ENCODE data around the gene OVOL1.

Gene OVOL1

DNA sequence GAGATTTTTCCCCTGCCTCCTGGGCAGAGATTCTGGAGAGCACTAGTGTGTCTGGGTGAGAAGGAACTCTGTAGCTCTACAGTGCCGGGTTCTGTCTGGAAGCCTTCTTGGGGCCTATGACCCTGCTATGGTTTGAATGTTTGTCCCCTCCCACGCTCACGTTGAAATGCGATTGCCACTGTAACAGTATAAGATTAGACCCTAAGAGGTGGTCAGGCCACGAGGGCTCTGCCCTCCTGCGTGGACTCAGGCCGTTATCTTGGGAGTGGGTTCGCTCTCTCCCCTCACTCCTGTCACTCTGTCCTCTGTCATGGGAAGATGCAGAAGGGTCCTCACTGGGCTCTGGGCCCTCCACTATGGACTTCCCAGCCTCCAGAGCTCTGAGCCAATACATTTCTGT is 9.6 kb upstream of the OVOL1 start:
- in situ Hi-C loops (cut with MboI; ENCODE audit: low sequenced_read_pairs), result no loop called here

DNA sequence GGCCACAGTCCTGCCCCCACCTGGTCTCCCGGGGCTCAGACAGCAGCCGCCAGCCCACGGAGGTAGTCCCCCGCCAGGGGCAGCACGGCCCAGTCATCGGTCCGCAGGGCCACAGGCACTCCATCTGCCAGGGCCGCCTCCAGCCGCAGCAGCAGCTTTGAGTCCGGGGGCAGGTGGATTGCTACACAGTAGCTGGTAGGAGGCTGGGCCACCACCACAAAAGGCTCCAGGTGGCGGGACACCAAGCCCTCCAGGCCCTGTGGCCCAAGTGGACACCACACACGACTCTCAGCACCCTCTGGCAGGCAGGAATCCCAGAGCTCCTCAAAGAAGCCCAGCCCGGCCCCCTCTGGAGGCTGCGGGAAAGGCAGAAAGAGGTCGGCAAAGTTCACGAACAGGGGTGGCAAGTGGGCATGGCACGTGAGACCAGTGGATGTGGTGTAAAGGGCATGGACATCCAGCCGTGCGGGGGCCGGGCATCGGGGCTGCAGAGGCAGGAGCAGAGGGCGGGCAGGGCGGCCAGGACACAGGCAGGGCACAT is 9.0 kb upstream of the OVOL1 start:
- in situ Hi-C loops (cut with MboI; ENCODE audit: low sequenced_read_pairs), result no loop called here

DNA sequence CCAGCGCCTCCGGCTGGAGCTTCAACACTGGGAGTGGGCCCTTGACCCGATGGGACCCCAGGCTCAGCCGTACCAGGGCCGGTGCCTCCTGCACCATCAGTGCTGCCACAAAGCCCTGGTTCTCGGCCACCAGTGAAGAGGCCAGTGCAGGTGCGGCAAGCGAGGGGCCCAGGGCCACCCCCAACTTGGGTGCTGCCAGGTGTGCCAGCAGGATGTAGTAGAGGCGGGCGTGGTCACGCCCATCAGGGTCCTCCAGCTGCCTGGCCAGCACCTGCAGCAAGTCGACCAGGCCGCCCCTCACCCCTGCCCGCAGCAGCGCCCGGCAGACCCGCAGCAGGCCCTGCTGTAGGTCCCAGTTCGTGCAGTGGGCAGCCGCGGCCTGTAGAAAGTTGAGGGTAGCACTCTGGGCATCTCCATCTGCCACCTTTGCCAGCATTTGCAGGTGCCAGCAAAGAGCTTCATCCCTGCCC is 8.4 kb upstream of the OVOL1 start:
- in situ Hi-C loops (cut with MboI; ENCODE audit: low sequenced_read_pairs), result no loop called here

DNA sequence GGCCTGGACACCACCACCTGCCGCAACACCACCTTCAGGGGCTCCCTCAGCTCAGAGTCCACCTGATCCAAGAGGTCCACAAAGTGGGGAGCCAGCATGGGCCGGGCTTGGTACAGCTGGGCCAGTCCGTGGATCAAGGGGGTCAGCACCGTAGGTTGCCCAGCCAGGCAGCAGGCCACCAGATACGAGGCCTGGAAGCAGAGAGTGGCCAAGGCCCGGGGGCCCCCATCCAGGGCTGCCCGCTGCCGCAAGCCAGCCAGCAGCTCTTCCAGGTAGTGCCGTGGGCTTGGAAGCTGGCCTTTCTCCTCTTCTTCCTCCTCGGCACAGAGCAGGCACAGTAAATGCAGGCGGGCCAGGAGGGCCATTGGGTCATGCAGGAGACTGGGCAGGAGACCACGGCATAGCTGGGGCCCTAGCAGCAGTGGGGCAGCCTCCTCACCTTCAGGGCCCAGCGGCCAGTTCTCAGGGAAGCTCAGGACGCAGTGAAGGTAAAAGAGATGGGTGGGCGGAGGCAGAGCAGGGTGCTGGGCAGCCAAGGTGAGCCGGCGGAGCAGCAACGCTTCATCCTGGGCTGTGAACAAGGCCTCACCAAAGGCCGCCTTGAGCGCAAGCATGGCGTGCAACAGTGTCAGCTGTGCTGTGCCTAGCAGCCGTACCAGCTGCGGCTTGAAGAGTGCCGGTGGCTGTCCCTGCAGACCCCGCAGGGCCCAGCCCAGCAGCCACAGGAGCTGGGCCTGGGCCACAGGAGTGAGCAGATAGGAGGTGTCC is 7.8 kb upstream of the OVOL1 start:
- in situ Hi-C loops (cut with MboI; ENCODE audit: low sequenced_read_pairs), result no loop called here

DNA sequence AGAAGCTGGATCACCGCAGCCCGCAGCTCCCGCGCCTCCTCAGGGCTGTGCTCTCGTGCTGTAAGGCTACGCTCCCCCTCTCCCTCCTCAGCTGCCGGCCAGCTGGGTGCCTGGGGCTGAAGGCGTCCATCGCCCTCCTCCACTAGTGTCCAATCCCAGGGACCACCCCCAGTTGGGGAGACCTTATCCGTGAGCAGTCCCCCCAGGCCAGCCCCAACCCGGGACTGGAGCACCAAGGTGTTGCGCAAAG is 7.3 kb upstream of the OVOL1 start:
- in situ Hi-C loops (cut with MboI; ENCODE audit: low sequenced_read_pairs), result no loop called here

DNA sequence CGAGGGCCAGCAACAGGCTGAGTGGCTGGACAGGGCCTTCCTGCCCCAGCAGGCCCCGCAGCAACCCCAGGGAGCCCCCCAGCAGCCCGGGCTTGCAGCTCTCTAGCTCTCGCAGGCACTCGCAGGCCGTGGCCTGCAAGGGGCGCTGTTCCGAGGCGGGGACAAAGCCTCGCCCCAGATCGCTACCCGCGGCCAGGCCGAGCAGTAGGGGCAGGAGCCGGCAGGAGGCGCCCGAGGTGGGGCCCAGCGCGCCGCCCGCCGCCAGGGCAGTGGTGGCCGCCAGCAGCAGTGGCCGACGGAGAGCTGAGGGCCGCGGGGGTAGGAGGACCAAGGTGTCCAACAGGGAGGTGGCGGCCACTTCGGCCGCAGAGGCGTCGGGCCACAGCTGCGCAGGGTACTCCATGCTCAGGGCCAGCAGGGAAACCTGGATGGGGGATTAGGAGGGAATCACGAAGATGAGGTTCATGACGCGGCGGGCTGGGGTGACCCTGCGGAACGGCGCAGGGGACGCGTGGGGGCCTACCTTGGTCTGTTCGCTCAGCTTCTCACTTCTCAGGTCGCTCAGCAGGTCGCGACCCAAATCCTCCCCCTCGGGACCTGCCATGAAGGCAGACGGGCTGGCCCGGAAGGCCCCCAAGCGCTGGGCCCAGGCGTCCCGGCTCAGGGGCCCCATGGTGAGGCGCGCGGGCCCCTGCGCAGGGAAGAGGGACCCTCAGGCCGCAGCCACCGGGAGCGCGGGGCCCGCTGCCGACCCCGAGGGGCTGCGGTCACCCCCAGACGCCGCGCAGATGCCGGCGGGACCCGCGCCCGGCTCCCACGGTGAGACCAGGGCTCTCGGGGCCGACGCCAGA is 6.7 kb upstream of the OVOL1 start:
- in situ Hi-C loops (cut with MboI; ENCODE audit: low sequenced_read_pairs), result no loop called here

DNA sequence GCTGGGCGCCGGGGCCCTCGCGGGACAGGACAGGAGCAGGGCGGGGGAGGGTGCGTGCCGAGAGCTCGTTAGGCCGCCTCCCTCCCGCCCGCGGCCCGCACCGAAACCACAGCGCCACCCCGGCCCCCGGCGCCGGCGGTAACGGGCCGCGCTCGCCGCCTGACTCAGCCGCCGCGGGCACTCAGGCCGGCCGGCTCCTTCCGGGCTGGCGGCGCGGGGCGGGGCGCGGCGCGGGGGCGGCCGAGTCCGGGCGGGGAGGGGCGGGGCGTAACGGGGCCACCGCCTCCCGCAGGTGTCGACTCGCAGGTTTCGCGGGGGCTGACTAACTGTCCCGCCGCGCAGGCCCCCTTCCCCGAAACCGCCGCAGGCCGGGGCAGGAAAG is 6.1 kb upstream of the OVOL1 start, which contains the start of gene AP5B1:
TSS of gene AP5B1 (minus strand) at position 207 of the 382 bp plus-strand sequence. CDS start 385 bp downstream, outside the sequence.
- in situ Hi-C loops (cut with MboI; ENCODE audit: low sequenced_read_pairs), result no loop called here

DNA sequence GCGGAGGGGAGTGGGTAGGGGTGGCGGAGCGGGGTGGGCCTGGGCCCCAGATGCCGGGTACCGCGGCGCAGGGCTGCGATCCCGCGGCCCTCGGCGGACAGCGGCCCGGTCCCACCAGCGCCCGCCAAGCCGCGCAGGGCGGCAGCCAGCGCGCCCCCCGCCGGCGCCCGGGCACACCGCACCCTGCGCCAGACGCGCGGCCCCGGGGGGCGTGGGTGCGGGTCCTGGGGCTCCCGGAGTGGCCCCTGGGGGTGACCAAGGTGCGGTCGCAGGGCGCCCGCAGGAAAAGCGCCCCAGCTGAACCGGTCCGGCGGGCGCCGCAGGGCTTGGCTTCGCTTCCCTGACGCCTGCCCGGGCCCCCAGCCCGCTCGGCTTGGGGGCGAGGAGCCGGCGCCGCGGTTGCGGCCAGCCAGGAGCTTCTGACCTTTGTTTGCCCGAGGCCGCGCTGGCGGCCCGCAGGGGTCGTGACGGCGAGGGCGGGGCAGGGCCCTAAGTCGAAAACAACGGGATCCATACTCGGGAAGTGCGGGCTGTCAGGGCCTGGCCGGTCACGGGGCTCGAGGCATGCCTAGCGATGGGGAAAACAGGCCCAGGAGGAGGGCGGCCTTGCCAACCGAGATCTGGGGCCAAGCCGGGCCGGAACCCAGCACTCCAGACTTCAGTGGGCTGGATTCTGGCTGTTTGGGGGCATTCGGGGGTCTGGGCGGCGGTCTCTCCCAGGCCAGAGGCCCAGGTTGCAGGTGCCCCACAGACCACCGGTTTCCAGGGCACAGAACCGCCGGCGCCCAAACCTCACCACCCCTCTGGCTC is 5.5 kb upstream of the OVOL1 start:
- in situ Hi-C loops (cut with MboI; ENCODE audit: low sequenced_read_pairs), result no loop called here

DNA sequence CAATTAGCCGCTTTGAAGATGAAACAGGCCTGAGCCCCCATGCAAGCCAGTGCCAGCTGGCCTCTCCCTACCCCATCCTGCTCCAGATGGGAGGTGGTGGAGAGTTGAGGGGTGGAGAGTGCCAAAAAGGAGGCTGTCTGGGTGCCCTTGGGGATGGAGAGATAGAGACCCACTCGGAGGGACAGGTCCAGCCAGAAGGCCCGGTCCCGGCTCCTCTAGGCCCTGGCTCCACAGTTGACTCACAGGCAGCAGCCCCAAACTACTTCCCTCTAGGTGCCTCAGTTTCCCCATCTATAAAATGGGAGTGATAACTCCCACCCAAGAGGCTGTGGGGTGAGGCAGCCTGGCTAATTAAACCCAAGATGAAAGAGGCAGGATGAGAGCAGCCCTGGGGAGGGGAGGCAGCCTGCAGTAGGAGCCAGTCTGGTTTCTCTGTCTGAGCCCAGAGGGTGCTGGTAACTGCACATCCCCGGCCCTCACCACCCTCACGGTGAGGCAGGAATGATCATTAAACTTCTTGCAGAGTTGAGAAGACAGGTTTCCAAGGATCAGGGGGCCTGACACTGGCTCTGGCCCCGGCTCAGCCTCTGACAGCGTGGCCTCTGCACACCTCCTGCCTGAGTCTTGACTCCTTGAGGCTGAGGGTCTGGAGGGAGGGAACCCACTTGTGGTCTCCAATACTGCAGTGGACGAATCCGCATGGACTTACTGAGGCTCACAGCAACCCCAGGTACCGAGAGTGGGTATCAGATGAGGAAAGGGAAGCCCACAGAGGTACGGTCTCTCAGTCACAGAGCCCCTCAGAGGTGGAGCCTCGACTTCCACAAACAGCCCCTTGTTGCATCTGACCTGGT is 4.7 kb upstream of the OVOL1 start:
- in situ Hi-C loops (cut with MboI; ENCODE audit: low sequenced_read_pairs), result no loop called here

DNA sequence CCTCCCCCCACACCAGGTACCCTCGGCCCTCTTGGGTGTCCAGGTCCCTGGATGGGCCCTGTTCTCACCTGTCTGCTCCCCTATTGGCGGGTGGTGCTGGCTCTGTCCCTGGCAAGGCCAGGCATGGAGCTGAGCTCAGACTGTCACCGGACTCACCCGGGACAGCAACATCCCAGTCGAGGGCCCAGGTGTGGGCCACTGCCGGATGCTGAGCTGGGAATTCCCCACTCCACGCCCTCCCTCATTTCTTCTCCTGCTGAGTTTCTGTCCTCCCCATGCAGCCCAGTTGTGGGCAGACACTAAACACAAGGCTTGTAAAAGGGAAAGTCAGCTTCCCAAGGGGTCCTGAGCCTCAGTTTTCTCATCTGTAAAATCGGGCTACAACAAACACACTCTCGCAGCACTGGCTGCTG is 4.0 kb upstream of the OVOL1 start:
- in situ Hi-C loops (cut with MboI; ENCODE audit: low sequenced_read_pairs), result no loop called here

DNA sequence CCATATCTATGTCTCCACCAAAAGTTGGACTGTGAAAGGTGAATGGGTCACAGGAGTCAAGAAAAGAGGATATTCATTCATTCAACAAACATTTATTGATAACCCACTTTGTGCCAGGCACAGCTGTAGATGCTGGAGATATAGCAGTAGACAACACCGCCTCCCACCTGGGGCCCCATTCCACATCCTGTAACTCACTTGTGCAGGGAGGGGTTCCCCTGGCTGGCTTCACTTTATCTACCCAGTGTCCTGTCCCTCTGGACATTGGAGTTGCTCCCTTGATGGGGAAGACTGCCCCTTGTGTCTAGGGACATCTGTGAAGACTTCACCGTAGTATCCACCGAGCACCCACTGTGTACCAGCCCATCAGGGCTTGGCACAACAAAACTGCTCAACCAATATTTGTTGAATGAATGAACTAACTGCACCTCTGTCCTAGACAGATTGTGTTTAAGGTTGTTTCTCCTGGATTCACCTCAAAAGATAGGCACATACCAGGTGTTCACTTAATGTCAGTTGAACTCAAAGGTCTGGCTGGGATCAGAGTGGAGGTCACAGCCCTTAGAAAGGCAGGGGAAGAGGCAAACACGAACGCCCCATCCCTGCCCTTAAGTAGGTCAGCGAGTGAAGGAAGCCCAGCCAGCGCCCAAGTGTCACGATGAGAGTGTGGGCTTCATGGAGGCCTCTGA is 1.4 kb upstream of the OVOL1 start:
- in situ Hi-C loops (cut with MboI; ENCODE audit: low sequenced_read_pairs), result no loop called here

DNA sequence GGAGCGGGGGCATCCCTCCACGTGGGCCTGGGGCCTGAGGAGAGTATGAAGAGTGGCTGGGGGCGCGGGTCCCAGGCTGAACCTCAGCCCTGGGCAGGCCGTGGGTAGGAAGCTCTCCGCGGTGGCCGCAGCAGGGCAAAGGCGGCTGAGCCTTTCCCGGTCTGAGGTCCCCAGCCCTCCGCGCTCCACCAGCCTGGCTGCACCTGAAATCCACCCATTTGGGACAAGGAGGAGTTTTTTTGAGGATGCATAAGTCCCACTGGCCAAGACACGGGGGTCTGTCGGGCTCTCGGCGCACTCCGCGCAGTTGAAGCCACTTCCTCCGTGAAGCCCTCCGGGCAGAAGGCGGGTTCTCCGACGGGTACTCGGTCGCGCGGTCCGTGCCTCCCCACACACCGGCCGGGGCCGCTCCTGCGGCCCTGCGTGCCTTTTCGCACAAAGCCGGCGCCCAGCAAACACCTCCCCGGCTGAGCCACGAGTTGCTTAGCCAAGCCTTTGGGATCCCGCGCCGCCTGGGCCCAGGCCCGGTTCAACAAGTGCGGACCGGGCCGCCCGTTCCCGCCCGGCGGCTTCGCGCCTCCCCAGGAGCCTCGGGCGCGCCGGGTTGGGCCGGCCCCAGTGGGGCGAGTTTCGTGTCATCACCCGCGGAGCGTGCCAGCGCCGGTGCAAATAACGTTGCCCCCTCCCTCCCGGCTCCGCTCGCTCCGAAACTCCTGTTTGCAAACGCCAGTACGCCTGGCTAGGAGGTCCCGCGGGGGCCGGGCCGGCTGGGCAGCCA is 666 bp upstream of the OVOL1 start:
- in situ Hi-C loops (cut with MboI; ENCODE audit: low sequenced_read_pairs), result no loop called here

DNA sequence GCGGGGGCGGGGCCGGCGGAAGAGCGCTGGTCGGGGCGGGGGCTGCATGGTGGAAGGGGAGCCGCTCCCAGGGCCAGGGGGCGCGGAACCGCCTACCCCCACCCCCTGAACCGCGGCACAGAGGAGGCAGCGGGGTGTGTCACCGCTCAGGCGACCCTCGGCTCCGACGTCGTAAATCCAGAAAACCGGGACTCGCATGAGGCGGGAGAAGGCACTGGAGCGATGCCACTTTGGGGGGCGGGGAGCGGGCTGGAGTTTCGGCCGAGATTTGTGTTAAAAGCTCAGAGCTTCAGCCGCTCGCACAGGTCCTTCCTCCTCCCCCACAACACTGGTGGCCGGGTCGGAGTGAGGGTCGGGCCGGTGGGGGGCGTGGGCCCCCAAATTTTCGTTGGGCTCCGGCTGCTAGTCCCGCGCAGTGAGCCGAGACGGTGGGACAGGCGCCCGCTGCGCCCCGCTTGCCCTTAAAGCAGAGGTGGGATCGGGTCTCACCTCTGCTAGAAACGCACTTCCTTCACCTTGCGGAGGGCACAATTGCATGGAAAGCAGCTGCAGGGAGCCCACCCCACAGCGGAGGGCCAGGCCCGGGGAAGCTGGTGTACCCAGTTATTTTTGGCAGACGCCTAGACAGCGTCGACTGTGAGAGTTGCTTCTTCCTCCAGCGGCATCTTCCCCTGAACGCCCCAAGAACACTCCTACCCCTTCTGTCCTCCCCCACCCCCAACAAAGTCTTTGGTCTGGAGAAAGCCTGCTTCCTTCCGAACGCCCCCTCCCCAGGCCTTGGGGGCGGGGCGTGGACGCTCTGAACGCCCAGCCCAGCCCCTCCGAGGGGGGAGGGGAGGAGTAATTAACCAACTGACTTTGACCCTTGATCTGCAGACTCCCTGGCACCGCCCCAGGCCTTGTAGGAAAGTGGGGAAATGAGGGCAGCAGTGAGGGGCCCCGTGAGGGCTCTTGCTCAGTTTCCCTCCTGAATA is 1.1 kb downstream of the OVOL1 start:
- in situ Hi-C loops (cut with MboI; ENCODE audit: low sequenced_read_pairs), result no loop called here

DNA sequence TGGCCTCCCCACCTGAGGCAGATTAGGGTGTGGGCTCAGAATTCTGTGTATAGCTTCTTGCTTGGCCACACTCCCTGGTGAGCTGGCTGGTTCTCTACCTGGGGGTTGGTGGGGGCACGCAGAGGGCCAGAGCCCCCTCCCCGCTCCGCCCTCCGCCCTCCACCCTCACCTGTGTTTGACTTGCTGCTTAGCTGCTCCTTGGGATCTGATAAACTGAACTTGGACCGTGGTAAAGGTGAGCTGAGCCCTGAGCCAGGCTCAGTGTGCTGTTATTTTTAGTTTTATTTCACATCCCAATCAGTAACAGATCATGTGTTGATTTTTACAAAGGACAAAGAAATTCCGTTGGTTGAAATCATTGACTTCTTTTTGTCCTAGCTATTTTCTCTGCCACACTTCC is 2.0 kb downstream of the OVOL1 start:
- in situ Hi-C loops (cut with MboI; ENCODE audit: low sequenced_read_pairs), result no loop called here

DNA sequence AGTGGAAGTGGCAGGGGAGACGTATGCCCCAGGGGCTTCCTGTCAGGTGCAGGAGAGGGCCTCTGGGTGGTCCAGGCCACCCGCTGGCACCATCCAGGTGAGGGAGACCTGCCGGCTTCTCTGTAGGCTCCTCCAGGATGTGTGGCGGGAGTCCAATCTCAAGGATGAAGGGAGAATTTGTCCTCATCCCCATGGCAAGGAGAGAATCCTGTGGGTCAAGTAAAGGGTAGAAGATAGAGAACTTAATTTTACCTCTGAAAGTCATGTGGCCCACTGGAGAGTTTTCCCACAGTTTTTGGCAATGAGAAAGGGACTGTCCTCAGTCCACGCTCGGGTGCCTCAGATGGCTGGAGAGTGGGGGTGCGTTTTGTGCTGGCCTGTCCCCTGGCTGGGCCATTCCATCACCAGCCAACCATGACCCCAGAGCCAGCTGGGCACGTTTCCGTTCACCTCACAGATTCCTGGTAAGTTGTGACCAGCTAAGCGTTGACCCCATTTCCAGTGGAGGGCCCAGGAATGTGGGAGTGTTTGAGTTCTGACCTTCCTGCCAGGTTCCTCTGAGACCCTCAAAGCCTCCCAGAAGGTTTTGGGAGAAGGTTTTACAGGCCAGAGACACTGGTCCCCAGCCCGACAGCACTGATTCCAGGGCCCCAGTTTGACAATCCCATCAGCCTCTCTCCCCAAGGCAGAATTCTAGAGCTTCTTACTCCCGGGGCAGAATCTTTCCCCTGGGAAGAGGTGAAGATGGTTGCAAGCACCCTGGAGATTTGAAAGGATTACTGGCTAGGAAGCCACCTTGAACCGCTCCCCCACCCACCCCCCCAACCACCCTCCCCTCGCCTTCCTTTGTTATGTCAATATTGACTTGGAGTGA is 2.6 kb downstream of the OVOL1 start:
- in situ Hi-C loops (cut with MboI; ENCODE audit: low sequenced_read_pairs), result no loop called here

DNA sequence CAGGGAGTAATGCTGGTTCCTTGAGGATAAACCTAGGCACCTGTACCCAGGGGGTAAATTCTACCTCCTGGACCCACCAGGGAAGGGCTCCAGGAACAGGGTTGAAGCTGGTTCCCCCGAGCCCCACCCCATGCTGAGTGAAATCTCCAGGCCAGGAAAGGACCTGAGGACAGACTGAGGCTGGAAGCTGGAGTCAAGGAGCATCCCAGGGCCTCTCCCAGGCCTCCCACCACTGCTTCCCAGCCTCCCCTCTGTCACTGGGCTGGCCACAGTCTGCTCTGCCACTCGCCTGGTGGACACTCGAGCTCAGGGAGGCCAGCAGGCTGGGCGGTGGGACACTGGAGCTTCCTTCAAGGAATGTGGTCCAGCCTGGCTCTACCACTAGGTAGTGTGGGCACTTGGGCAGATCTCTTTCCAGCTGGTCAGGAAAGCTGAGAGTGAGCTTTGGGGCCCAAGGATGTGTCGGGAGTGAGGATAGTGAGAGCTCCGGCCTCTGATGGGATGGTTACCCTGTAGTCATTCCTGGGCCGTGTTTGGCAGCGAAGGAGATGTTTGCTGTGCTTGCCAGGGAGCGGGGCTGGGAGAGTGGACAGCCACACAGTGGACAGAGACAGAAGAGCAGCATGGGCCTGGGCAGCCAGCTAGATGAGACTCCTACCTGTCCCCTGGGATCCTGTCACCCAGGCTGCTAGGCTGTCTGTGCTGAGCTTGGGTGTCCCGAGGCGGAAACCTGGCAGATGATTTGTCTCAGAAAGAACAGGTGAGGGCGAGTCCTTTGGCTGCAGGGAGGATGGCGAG is 3.4 kb downstream of the OVOL1 start:
- in situ Hi-C loops (cut with MboI; ENCODE audit: low sequenced_read_pairs), result no loop called here

Measured in HL-60/S4 (cell line).